GM12878 (cell line): ENCODE results near the gene CNTD1. TPM values are rescaled to one million over a fixed set of nuclear protein-coding genes. Genes with fewer than 3 reads are reported as not detected.

Experiments
- ATAC-seq: fragments of 200-7000 bp; cut with Tn5 transposase; 3 replicates; pipeline ENCODE4 v1.9.1; 2020; ENCODE audit warnings: mild to moderate bottlenecking, moderate library complexity
- BruUV-seq: library from RNA; stranded (reverse); fragments of 400-500 nt; replicated peaks from 2 replicates; lab custom pipeline; 2021; lab: Mats Ljungman, UMichigan
- CTCF ChIA-PET: fragments of 300-600 bp; sonication (Branson Sonifier 250); formaldehyde crosslinking; extraction: SDS; loops from one replicate; lab custom pipeline; 2021; ENCODE audit warnings: inconsistent platforms; lab: Yijun Ruan, JAX
- POLR2A ChIA-PET: fragments of 350-600 bp; formaldehyde crosslinking; extraction: SDS; loops from one replicate; lab custom pipeline; 2021; ENCODE audit warnings: inconsistent platforms; lab: Charles Lee
- RAD21 ChIA-PET: fragments of 300-600 bp; sonication (Branson Sonifier 250); formaldehyde crosslinking; loops from one replicate; lab custom pipeline; 2023; ENCODE audit warnings: antibody characterized with exemption; ENCODE audit not compliant: unreplicated experiment; lab: Charles Lee
- SMC1A ChIA-PET: fragments of 300-600 bp; sonication (Branson Sonifier 250); formaldehyde crosslinking; loops from one replicate; lab custom pipeline; 2023; ENCODE audit not compliant: unreplicated experiment, uncharacterized antibody; lab: Charles Lee
- DNase-seq: peaks from one replicate; pipeline ENCODE4 v3.0.0-alpha.2; 2011; ENCODE audit warnings: low read depth, low spot score
- FAIRE-seq: peaks from 3 replicates; lab custom pipeline; 2011; peaks lifted over from hg19 to GRCh38; lab: Jason Lieb, UNC
- H2AFZ ChIP-seq: 2 replicates; pipeline ENCODE4 v1.6.0; 2011; ENCODE audit warnings: low read depth, low read length, control low read depth; ENCODE audit not compliant: control insufficient read depth
- H3K27ac ChIP-seq: 2 replicates; pipeline ENCODE4 v1.5.1; 2011; ENCODE audit warnings: control low read depth; ENCODE audit not compliant: control insufficient read depth, insufficient read depth
- H3K27me3 ChIP-seq, 2 experiments: replicated peaks in 1 of 2; 2 replicates each; pipeline versions ENCODE4 v1.6.0 to v1.6.1; 2011; ENCODE audit warnings: low read length in 1 of 2; ENCODE audit not compliant: control insufficient read depth in 2 of 2, insufficient read depth in 2 of 2
- H3K36me3 ChIP-seq, 2 experiments: 2 replicates each; pipeline ENCODE4 v1.5.1; 2011; ENCODE audit warnings: low read length in 1 of 2; ENCODE audit not compliant: control insufficient read depth in 2 of 2, insufficient read depth in 2 of 2
- H3K4me1 ChIP-seq: 2 replicates; pipeline ENCODE4 v1.6.1; 2011; ENCODE audit warnings: mild to moderate bottlenecking, low read length, moderate library complexity, mixed read lengths; ENCODE audit not compliant: control insufficient read depth, insufficient read depth
- H3K4me2 ChIP-seq: 2 replicates; pipeline ENCODE4 v1.6.0; 2011; ENCODE audit warnings: control low read depth; ENCODE audit not compliant: control insufficient read depth, insufficient read depth
- H3K4me3 ChIP-seq: fragments of 200-600 bp; sonication (generic); 2 replicates; pipeline ENCODE4 v1.5.1; 2016
- H3K79me2 ChIP-seq: 2 replicates; pipeline ENCODE4 v1.6.0; 2011; ENCODE audit warnings: low read length; ENCODE audit not compliant: control insufficient read depth, insufficient read depth
- H3K9ac ChIP-seq: 2 replicates; pipeline ENCODE4 v1.8.0; 2011; ENCODE audit warnings: low read length, control low read depth, mixed read lengths; ENCODE audit not compliant: control insufficient read depth, insufficient read depth
- H3K9me3 ChIP-seq: replicated peaks from 3 replicates; pipeline ENCODE4 v1.5.1; 2011; ENCODE audit warnings: mild to moderate bottlenecking, low read length; ENCODE audit not compliant: control insufficient read depth, insufficient read depth
- H4K20me1 ChIP-seq: 2 replicates; pipeline ENCODE4 v1.6.0; 2011; ENCODE audit not compliant: control insufficient read depth, insufficient read depth
- BCLAF1 ChIP-seq: fragments of 450-650 bp; IDR thresholded peaks from 2 replicates; pipeline ENCODE4 v1.6.1; 2017; ENCODE audit warnings: antibody characterized with exemption, mild to moderate bottlenecking, moderate library complexity
- NRF1 ChIP-seq: conservative IDR thresholded peaks from 2 replicates; pipeline ENCODE4 v1.6.1; 2011; ENCODE audit warnings: mild to moderate bottlenecking, low read depth, low read length, improper control_type of control experiment
- PML ChIP-seq: IDR thresholded peaks from 2 replicates; pipeline ENCODE4 v1.6.1; 2012; ENCODE audit warnings: low read length, inconsistent platforms
- RUNX3 ChIP-seq: IDR thresholded peaks from 2 replicates; pipeline ENCODE4 v1.6.1; 2012; ENCODE audit warnings: low read length, inconsistent platforms
- SMAD1 ChIP-seq: fragments of 450-650 bp; IDR thresholded peaks from 2 replicates; pipeline ENCODE4 v1.6.1; 2018; ENCODE audit warnings: mild to moderate bottlenecking, low read depth; ENCODE audit not compliant: partially characterized antibody
- SREBF2 ChIP-seq: IDR thresholded peaks from 2 replicates; pipeline ENCODE4 v1.6.1; 2012; ENCODE audit warnings: mild to moderate bottlenecking, low read length
- ZNF217 ChIP-seq: fragments of 450-650 bp; IDR thresholded peaks from 2 replicates; pipeline ENCODE4 v1.6.1; 2017; ENCODE audit warnings: antibody characterized with exemption, mild to moderate bottlenecking
- WGBS: methylation state at CpG from one replicate; pipeline ENCODE4 v1.1.6; 2016; ENCODE audit warnings: low lambda C conversion rate; ENCODE audit not compliant: insufficient replicate concordance, insufficient coverage; ENCODE audit errors: missing lambda C conversion rate; 5-methylcytosine and 5-hydroxymethylcytosine counted together
- in situ Hi-C: fragments of 300-500 bp; cut with MboI; formaldehyde crosslinking; loops from 9 replicates; pipeline ENCODE4 v1.14.3; 2018; ENCODE audit warnings: mixed read lengths
- intact Hi-C: fragments of 100-400 bp; cut with micrococcal nuclease; formaldehyde crosslinking; loops from one replicate; pipeline ENCODE4 v1.14.2; 2022; ENCODE audit not compliant: unreplicated experiment
- polyA plus RNA-seq, 11 experiments: library from polyadenylated mRNA; depleted of rRNA in 4 of 11; unstranded in 6 of 11; stranded (reverse) in 5 of 11; fragments of >200 nt; fragmentation: Nextera tagmentation in 4 of 11; fragmentation: Illumina TruSeq in 1 of 11; extraction: Ambion mirVana in 4 of 11; extraction: Trizol in 1 of 11; gene quantifications; 1 replicate in 1 of 11; 2 replicates in 10 of 11; pipeline versions ENCODE4 v1.2.1 to v1.2.3, GENCODE V29; 2011 to 2016; ENCODE audit warnings: inconsistent platforms in 2 of 11, missing spikeins in 2 of 11, low read depth in 1 of 11
- total RNA-seq, 4 experiments: library from RNA; depleted of rRNA in 3 of 4; stranded (reverse); fragments of >200 nt in 3 of 4; fragmentation: Illumina TruSeq in 1 of 4; extraction: Trizol in 1 of 4; gene quantifications; 2 replicates each; pipeline versions ENCODE4 v1.2.1 to v1.2.3, GENCODE V29; 2013 to 2021
- TF ChIP-seq, protein P1 (sequence below): fragments of 450-650 bp; IDR thresholded peaks from 2 replicates; pipeline ENCODE4 v1.6.1; 2017; ENCODE audit warnings: mild to moderate bottlenecking, moderate library complexity

Gene CNTD1
- total and polyA plus RNA-seq, 10 of the 15 experiments (the other 5 are each of a cell fraction or from before 2014, with no cell fraction given) = 0.06 to 1.5 (median 1.1) TPM; not detected in 4

- DNase-seq (no peak), ATAC-seq (no peak), FAIRE-seq (no peak)
- ChIA-PET RAD21 (no interaction called here), SMC1A (no interaction called here), CTCF (no interaction called here), POLR2A (no interaction called here)
- no TSS peak for BruUV-seq
- H2AFZ ChIP-seq = no peak overlapping the region
- H3K79me2 ChIP-seq = no peaks in the 10 kb centered on the region
- TF ChIP-seq SREBF2 (no peak), ZNF217 (no peak), BCLAF1 (no peak), PML (no peak), RUNX3 (no peak), NRF1 (no peak), SMAD1 (no peak)
- TF ChIP-seq, protein P1, sequence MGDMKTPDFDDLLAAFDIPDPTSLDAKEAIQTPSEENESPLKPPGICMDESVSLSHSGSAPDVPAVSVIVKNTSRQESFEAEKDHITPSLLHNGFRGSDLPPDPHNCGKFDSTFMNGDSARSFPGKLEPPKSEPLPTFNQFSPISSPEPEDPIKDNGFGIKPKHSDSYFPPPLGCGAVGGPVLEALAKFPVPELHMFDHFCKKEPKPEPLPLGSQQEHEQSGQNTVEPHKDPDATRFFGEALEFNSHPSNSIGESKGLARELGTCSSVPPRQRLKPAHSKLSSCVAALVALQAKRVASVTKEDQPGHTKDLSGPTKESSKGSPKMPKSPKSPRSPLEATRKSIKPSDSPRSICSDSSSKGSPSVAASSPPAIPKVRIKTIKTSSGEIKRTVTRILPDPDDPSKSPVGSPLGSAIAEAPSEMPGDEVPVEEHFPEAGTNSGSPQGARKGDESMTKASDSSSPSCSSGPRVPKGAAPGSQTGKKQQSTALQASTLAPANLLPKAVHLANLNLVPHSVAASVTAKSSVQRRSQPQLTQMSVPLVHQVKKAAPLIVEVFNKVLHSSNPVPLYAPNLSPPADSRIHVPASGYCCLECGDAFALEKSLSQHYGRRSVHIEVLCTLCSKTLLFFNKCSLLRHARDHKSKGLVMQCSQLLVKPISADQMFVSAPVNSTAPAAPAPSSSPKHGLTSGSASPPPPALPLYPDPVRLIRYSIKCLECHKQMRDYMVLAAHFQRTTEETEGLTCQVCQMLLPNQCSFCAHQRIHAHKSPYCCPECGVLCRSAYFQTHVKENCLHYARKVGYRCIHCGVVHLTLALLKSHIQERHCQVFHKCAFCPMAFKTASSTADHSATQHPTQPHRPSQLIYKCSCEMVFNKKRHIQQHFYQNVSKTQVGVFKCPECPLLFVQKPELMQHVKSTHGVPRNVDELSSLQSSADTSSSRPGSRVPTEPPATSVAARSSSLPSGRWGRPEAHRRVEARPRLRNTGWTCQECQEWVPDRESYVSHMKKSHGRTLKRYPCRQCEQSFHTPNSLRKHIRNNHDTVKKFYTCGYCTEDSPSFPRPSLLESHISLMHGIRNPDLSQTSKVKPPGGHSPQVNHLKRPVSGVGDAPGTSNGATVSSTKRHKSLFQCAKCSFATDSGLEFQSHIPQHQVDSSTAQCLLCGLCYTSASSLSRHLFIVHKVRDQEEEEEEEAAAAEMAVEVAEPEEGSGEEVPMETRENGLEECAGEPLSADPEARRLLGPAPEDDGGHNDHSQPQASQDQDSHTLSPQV = no peak
- H3K4me2 ChIP-seq = no peak overlapping the region
- in situ Hi-C loops (no loop called here), intact Hi-C loops (no loop called here)
- no peaks in the 10 kb centered on the region for H3K27me3 ChIP-seq
- H3K27ac ChIP-seq = no peak overlapping the region
- no peaks in the 10 kb centered on the region for H4K20me1 ChIP-seq
- 62% methylated on average over 15 of the region's 15 CpGs for WGBS
- H3K9ac ChIP-seq = no peak overlapping the region
- no peaks in the 10 kb centered on the region for H3K36me3 ChIP-seq
- no peaks in the 10 kb centered on the region for H3K4me1 ChIP-seq
- no peak overlapping the region for H3K4me3 ChIP-seq
- no peaks in the 10 kb centered on the region for H3K9me3 ChIP-seq
Measured at GRCh38 chr17:42852351-42852750, 53.7 kb downstream of the CNTD1 start.
